GM12878 (cell line): ENCODE measurements around the gene BUB1B. TPM values are rescaled to one million over a fixed set of nuclear protein-coding genes. Genes with fewer than 3 reads are reported as not detected.

Source experiments
- ATAC-seq: fragments of 200-7000 bp; cut with Tn5 transposase; 3 replicates; pipeline ENCODE4 v1.9.1; 2020; ENCODE audit warnings: mild to moderate bottlenecking, moderate library complexity
- BruUV-seq: library from RNA; stranded (reverse); fragments of 400-500 nt; replicated peaks from 2 replicates; lab custom pipeline; 2021; lab: Mats Ljungman, UMichigan
- CTCF ChIA-PET: fragments of 300-600 bp; sonication (Branson Sonifier 250); formaldehyde crosslinking; extraction: SDS; loops from one replicate; lab custom pipeline; 2021; ENCODE audit warnings: inconsistent platforms; lab: Yijun Ruan, JAX
- POLR2A ChIA-PET: fragments of 350-600 bp; formaldehyde crosslinking; extraction: SDS; loops from one replicate; lab custom pipeline; 2021; ENCODE audit warnings: inconsistent platforms; lab: Charles Lee
- RAD21 ChIA-PET: fragments of 300-600 bp; sonication (Branson Sonifier 250); formaldehyde crosslinking; loops from one replicate; lab custom pipeline; 2023; ENCODE audit warnings: antibody characterized with exemption; ENCODE audit not compliant: unreplicated experiment; lab: Charles Lee
- SMC1A ChIA-PET: fragments of 300-600 bp; sonication (Branson Sonifier 250); formaldehyde crosslinking; loops from one replicate; lab custom pipeline; 2023; ENCODE audit not compliant: unreplicated experiment, uncharacterized antibody; lab: Charles Lee
- DNase-seq: peaks from one replicate; pipeline ENCODE4 v3.0.0-alpha.2; 2011; ENCODE audit warnings: low read depth, low spot score
- FAIRE-seq: peaks from 3 replicates; lab custom pipeline; 2011; peaks lifted over from hg19 to GRCh38; lab: Jason Lieb, UNC
- H2AFZ ChIP-seq: 2 replicates; pipeline ENCODE4 v1.6.0; 2011; ENCODE audit warnings: low read depth, low read length, control low read depth; ENCODE audit not compliant: control insufficient read depth
- H3K27ac ChIP-seq: 2 replicates; pipeline ENCODE4 v1.5.1; 2011; ENCODE audit warnings: control low read depth; ENCODE audit not compliant: control insufficient read depth, insufficient read depth
- H3K27me3 ChIP-seq, 2 experiments: replicated peaks in 1 of 2; 2 replicates each; pipeline versions ENCODE4 v1.6.0 to v1.6.1; 2011; ENCODE audit warnings: low read length in 1 of 2; ENCODE audit not compliant: control insufficient read depth in 2 of 2, insufficient read depth in 2 of 2
- H3K36me3 ChIP-seq, 2 experiments: 2 replicates each; pipeline ENCODE4 v1.5.1; 2011; ENCODE audit warnings: low read length in 1 of 2; ENCODE audit not compliant: control insufficient read depth in 2 of 2, insufficient read depth in 2 of 2
- H3K4me1 ChIP-seq: 2 replicates; pipeline ENCODE4 v1.6.1; 2011; ENCODE audit warnings: mild to moderate bottlenecking, low read length, moderate library complexity, mixed read lengths; ENCODE audit not compliant: control insufficient read depth, insufficient read depth
- H3K4me2 ChIP-seq: 2 replicates; pipeline ENCODE4 v1.6.0; 2011; ENCODE audit warnings: control low read depth; ENCODE audit not compliant: control insufficient read depth, insufficient read depth
- H3K4me3 ChIP-seq: fragments of 200-600 bp; sonication (generic); 2 replicates; pipeline ENCODE4 v1.5.1; 2016
- H3K79me2 ChIP-seq: 2 replicates; pipeline ENCODE4 v1.6.0; 2011; ENCODE audit warnings: low read length; ENCODE audit not compliant: control insufficient read depth, insufficient read depth
- H3K9ac ChIP-seq: 2 replicates; pipeline ENCODE4 v1.8.0; 2011; ENCODE audit warnings: low read length, control low read depth, mixed read lengths; ENCODE audit not compliant: control insufficient read depth, insufficient read depth
- H3K9me3 ChIP-seq: replicated peaks from 3 replicates; pipeline ENCODE4 v1.5.1; 2011; ENCODE audit warnings: mild to moderate bottlenecking, low read length; ENCODE audit not compliant: control insufficient read depth, insufficient read depth
- H4K20me1 ChIP-seq: 2 replicates; pipeline ENCODE4 v1.6.0; 2011; ENCODE audit not compliant: control insufficient read depth, insufficient read depth
- CBX5 ChIP-seq: sonication (generic); IDR thresholded peaks from 2 replicates; pipeline ENCODE4 v1.6.1; 2016; ENCODE audit warnings: low read depth, moderate library complexity, mild to moderate bottlenecking, inconsistent platforms
- E2F8 ChIP-seq: fragments of 450-650 bp; IDR thresholded peaks from 2 replicates; pipeline ENCODE4 v1.6.1; 2018; ENCODE audit warnings: mild to moderate bottlenecking, low read depth, moderate library complexity; ENCODE audit not compliant: partially characterized antibody
- EED ChIP-seq: sonication (generic); IDR thresholded peaks from 2 replicates; pipeline ENCODE4 v1.6.1; 2016; ENCODE audit warnings: antibody characterized with exemption, low read depth
- ESRRA ChIP-seq: IDR thresholded peaks from 2 replicates; pipeline ENCODE4 v1.6.1; 2012; ENCODE audit warnings: mild to moderate bottlenecking, low read length, improper control_type of control experiment
- IKZF2 ChIP-seq, 2 experiments: fragments of 450-650 bp; IDR thresholded peaks; 2 replicates each; pipeline ENCODE4 v1.6.1; 2017; ENCODE audit warnings: mild to moderate bottlenecking in 2 of 2, moderate library complexity in 2 of 2
- IRF4 ChIP-seq: IDR thresholded peaks from 2 replicates; pipeline ENCODE4 v1.6.1; 2011; ENCODE audit warnings: low read depth, low read length
- KDM1A ChIP-seq: fragments of 200-600 bp; sonication (generic); IDR thresholded peaks from 2 replicates; pipeline ENCODE4 v1.6.1; 2016; ENCODE audit warnings: borderline replicate concordance
- MEF2B ChIP-seq: fragments of 450-650 bp; IDR thresholded peaks from 2 replicates; pipeline ENCODE4 v1.6.1; 2018; ENCODE audit warnings: mild to moderate bottlenecking, moderate library complexity; ENCODE audit not compliant: partially characterized antibody, poor library complexity, severe bottlenecking
- NR2F1 ChIP-seq: fragments of 450-650 bp; conservative IDR thresholded peaks from 2 replicates; pipeline ENCODE4 v1.6.1; 2017; ENCODE audit warnings: mild to moderate bottlenecking
- NRF1 ChIP-seq: conservative IDR thresholded peaks from 2 replicates; pipeline ENCODE4 v1.6.1; 2011; ENCODE audit warnings: mild to moderate bottlenecking, low read depth, low read length, improper control_type of control experiment
- RCOR1 ChIP-seq: conservative IDR thresholded peaks from 2 replicates; pipeline ENCODE4 v1.6.1; 2012; ENCODE audit warnings: low read depth, low read length, improper control_type of control experiment
- SPI1 ChIP-seq: IDR thresholded peaks from 2 replicates; pipeline ENCODE4 v1.6.1; 2011; ENCODE audit warnings: low read depth, mild to moderate bottlenecking, low read length, moderate library complexity, borderline replicate concordance; ENCODE audit not compliant: insufficient read depth
- SUZ12 ChIP-seq: fragments of 200-600 bp; sonication (generic); IDR thresholded peaks from one replicate; pipeline ENCODE4 v1.6.1; 2018; ENCODE audit warnings: antibody characterized with exemption, mild to moderate bottlenecking; ENCODE audit not compliant: unreplicated experiment
- TCF7 ChIP-seq: IDR thresholded peaks from 2 replicates; pipeline ENCODE4 v1.6.1; 2014; ENCODE audit warnings: antibody characterized with exemption, borderline replicate concordance
- WGBS: methylation state at CpG from one replicate; pipeline ENCODE4 v1.1.6; 2016; ENCODE audit warnings: low lambda C conversion rate; ENCODE audit not compliant: insufficient replicate concordance, insufficient coverage; ENCODE audit errors: missing lambda C conversion rate; 5-methylcytosine and 5-hydroxymethylcytosine counted together
- in situ Hi-C: fragments of 300-500 bp; cut with MboI; formaldehyde crosslinking; loops from 9 replicates; pipeline ENCODE4 v1.14.3; 2018; ENCODE audit warnings: mixed read lengths
- intact Hi-C: fragments of 100-400 bp; cut with micrococcal nuclease; formaldehyde crosslinking; loops from one replicate; pipeline ENCODE4 v1.14.2; 2022; ENCODE audit not compliant: unreplicated experiment
- polyA plus RNA-seq, 11 experiments: library from polyadenylated mRNA; depleted of rRNA in 4 of 11; unstranded in 6 of 11; stranded (reverse) in 5 of 11; fragments of >200 nt; fragmentation: Nextera tagmentation in 4 of 11; fragmentation: Illumina TruSeq in 1 of 11; extraction: Ambion mirVana in 4 of 11; extraction: Trizol in 1 of 11; gene quantifications; 1 replicate in 1 of 11; 2 replicates in 10 of 11; pipeline versions ENCODE4 v1.2.1 to v1.2.3, GENCODE V29; 2011 to 2016; ENCODE audit warnings: inconsistent platforms in 2 of 11, missing spikeins in 2 of 11, low read depth in 1 of 11
- total RNA-seq, 4 experiments: library from RNA; depleted of rRNA in 3 of 4; stranded (reverse); fragments of >200 nt in 3 of 4; fragmentation: Illumina TruSeq in 1 of 4; extraction: Trizol in 1 of 4; gene quantifications; 2 replicates each; pipeline versions ENCODE4 v1.2.1 to v1.2.3, GENCODE V29; 2013 to 2021
- TF ChIP-seq, protein P1 (sequence below), 3 experiments: IDR thresholded peaks in 2 of 3; conservative IDR thresholded peaks in 1 of 3; 2 replicates each; pipeline ENCODE4 v1.5.1; 2011; ENCODE audit warnings: low read depth in 3 of 3, low read length in 3 of 3, mild to moderate bottlenecking in 3 of 3, control low read depth in 2 of 3, moderate library complexity in 2 of 3, inconsistent platforms in 1 of 3, mixed read lengths in 1 of 3; ENCODE audit not compliant: control insufficient read depth in 2 of 3, insufficient read depth in 1 of 3; ENCODE audit errors: extremely low read depth in 1 of 3

Gene BUB1B
- total and polyA plus RNA-seq, 10 of the 15 experiments (the other 5 are each of a cell fraction or from before 2014, with no cell fraction given) = 29.1 to 98.6 (median 77.3) TPM

- ChIA-PET CTCF (no interaction called here), RAD21 (no interaction called here), SMC1A (no interaction called here), POLR2A (no interaction called here)
- Histone ChIP-seq H3K4me3 (no peak overlapping the region), H4K20me1 (no peaks in the 10 kb centered on the region), H3K4me1 (no peaks in the 10 kb centered on the region), H3K36me3 (no peaks in the 10 kb centered on the region), H3K27ac (no peak overlapping the region), H3K9ac (no peak overlapping the region), H2AFZ (no peak overlapping the region), H3K79me2 (no peaks in the 10 kb centered on the region), H3K9me3 (no peaks in the 10 kb centered on the region), H3K4me2 (no peak overlapping the region), H3K27me3 (no peaks in the 10 kb centered on the region)
- no TSS peak for BruUV-seq
- intact Hi-C loops = no loop called here
- ATAC-seq (no peak), DNase-seq (no peak), FAIRE-seq (no peak)
- WGBS = 84% methylated on average over 7 of the region's 7 CpGs
- in situ Hi-C loops = no loop called here
- TF ChIP-seq EED (no peak), KDM1A (no peak), SPI1 (no peak), SUZ12 (no peak), IRF4 (no peak), E2F8 (no peak), NR2F1 (no peak), NRF1 (no peak), MEF2B (no peak), CBX5 (no peak), ESRRA (no peak), IKZF2 (IDR thresholded peaks at IDR 0.05) (no peak), RCOR1 (no peak), TCF7 (no peak)
- TF ChIP-seq, protein P1, sequence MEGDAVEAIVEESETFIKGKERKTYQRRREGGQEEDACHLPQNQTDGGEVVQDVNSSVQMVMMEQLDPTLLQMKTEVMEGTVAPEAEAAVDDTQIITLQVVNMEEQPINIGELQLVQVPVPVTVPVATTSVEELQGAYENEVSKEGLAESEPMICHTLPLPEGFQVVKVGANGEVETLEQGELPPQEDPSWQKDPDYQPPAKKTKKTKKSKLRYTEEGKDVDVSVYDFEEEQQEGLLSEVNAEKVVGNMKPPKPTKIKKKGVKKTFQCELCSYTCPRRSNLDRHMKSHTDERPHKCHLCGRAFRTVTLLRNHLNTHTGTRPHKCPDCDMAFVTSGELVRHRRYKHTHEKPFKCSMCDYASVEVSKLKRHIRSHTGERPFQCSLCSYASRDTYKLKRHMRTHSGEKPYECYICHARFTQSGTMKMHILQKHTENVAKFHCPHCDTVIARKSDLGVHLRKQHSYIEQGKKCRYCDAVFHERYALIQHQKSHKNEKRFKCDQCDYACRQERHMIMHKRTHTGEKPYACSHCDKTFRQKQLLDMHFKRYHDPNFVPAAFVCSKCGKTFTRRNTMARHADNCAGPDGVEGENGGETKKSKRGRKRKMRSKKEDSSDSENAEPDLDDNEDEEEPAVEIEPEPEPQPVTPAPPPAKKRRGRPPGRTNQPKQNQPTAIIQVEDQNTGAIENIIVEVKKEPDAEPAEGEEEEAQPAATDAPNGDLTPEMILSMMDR (IDR thresholded peaks at IDR 0.05 in 2 of 3, conservative IDR thresholded peaks at IDR 0.05 in 1 of 3; ENCODE audit: control insufficient read depth in 2 of 3, extremely low read depth in 1 of 3, insufficient read depth in 1 of 3, low read depth in 3 of 3, low read length in 3 of 3) = no peak
Observed at GRCh38 chr15:40125950-40126349, 34.9 kb upstream of the BUB1B start.
